ENCODE results near the gene CNR2.
"Not testable (repeated sequence)": the region's sequence is repeated elsewhere in the genome, so short reads cannot be mapped to it uniquely, and the experiment has no call there.

Gene CNR2

DNA sequence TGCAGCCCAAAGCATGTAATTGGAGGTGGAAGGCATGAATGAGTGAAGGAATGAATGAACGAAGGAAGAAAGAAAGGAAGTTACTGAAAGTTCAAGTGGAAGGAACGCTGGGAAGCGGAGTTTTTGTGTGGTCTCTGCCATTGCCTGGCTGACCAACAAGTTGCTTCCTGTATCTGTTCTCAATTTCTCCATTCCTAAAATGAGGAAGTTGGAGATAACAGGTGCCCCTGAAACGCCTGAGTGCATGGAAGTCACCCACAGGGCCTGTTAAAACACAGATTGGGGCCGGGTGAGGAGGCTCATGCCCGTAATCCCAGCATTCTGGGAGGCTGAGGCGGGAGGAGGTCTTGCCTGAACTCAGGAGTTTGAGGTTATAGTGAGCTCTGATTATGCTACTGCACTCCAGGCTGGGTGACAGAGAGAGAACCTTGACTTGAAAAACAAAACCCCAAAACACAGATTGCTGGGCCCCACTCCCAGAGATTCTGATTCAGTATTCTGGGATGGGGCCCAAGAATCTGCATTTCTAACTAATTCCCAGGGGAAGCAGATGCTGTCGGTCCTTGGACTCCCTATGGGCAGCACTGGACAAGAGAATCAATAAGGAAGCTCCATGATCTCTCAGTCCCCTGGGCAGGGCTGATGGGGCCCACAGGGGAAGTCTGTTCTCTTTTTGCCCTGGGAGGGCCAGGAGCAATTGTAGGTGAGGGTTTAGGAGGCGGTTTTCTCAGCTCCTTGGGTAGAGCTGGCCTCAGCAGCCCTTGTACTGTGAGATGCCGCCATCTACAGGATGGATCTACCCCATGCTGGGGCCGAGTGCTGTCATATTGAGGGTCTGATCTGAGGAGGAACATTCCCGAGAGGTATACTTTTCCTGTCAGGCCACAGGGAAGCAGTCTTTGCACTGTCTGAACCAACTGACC lies 3.3 kb upstream of the CNR2 start:
- DNase-seq: peak; percentile 62

GRCh38 chr1:23915466-23915865 lies 2.3 kb upstream of the CNR2 start:
- DNase-seq: no peak

DNA sequence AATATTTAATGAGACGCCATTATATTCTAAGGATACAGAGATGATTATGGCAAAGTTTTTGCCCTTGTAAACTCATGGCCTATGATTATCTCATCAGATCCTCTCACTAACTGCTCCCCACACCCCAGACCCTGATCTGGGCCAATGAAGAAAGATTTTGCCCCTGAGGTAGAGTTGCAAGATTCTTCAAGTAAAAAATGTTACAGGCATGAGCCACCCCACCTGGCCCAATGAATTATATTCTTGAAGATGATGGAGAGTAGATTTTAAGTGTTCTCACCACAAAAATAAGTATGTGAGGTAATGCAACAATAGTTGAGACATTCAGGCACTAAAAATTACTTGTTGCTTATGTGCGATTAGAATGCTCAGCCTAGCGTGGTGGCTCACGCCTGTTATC lies 1.8 kb upstream of the CNR2 start:
- no peak for DNase-seq

GRCh38 chr1:23911921-23912320 lies 1.2 kb downstream of the CNR2 start:
- DNase-seq: no peak

GRCh38 chr1:23910553-23911246 lies 2.5 kb downstream of the CNR2 start:
- no peak for DNase-seq

- DNase-seq: no peak
Measured at GRCh38 chr1:23910144-23910543, 3.0 kb downstream of the CNR2 start.

DNA sequence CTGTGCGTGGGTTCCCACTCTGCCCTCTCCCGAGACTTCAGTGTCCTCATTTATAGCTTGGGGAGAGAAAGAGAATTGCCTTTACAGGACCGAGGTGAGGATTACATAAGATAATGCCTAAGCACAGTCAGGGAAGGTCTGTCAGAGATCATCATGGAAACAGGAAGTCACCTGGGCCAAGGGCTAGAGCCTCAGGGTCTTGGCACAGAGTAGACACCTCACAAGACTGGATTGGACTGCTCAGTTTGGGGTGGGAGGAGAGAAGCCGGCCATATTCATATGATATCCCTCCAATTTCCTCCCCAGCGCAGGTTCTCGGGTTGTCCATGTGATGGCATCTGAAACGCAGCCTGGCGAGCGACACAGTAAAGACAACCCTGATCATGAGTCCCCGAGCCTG lies 3.8 kb downstream of the CNR2 start:
- no peak for DNase-seq

- DNase-seq: no peak
Measured at GRCh38 chr1:23908453-23909341, 4.5 kb downstream of the CNR2 start.

DNA sequence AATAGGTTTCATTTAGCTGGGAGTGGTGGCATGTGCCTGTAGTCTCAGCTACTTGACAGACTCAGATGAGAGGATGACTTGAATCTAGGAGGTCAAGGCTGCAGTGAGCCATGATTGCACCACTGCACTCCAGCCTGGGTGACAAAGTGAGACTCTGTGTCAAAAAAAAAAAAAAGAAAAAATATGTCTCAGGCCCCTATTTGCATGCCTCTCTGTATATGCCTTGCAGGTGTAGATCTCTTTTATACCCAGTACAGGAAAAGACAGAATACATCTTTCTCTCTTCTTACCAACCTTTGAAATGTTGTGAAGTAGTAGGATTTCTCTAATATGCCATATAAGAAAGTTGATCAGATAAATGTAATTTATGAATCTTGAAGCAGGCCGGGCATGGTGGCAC lies 6.4 kb downstream of the CNR2 start:
- DNase-seq: no peak

DNA sequence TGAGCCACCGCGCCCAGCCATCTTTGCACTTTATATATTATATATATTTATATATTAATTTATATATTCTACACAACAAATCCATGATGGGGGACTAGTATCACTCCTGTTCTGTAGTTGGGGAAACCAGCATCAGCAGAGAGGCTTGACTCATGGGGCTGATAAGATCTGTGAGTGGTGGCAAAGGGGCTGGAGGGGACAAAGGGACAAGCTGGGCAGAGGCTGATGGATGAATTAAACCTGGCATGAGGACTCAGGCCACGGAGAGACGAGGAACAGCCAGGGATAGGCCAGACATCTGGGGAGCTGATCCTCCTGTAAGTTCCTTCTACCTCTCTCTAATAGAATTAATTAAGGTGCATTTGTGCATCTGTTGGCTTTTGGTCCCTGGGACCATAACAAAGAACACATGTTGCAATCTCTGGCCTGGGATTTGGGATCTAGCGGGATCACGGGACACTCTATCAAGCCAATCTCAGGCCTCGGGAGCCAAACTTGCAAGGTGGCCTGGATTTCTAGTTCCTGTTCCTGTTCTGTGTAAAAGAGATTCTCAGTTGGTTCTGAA lies 7.6 kb downstream of the CNR2 start:
- DNase-seq: no peak

GRCh38 chr1:23904748-23905357 lies 8.3 kb downstream of the CNR2 start:
- DNase-seq: no peak

- DNase-seq: no peak
Measured at GRCh38 chr1:23903754-23904153, 9.4 kb downstream of the CNR2 start.

DNA sequence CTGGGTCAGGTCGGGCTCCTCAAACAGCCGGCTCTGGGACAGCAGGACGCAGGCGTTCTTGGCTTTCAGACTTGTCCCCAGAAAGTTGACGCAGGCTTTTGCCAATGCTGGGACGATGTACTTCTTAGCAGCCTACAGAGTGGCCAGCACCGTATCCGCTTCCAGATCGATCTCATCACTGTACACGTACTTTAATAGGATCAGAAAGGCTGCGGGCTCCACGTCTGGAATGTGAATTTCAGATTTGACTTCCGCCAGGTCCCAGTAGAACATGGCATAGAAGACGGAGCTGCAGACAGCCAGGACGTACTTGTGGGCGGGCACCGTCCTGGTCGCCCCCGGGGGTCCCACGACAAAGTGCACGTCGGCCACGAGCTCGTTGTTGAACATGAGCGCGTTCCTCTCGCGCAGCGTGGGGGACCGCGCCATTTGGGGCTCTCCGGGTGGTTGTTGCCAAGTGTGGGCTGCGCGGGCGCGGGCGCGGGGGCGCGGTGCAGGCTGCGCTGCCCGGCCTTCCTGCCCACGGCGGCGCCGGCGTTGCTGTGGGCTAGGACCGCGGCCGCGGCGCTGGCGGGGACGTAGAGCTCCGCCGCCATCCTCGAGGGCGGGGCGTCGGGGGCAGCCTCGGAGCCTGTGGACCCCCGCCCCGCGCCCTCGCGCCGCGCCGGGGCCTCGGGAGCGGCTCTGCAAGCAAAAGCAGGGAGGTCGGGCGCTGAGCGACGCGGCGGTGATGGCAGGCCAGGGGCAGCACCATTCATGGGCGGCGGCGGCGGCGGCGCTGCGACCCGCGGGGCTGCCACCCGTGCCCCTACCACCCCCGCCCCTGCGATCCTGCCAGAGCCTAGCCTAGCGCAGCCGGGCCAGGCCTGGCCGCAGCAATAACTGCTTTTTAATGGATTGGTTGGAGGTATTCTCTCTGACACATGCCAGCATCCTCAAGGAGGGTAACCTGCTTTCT lies 10.6 kb downstream of the CNR2 start:
- no peak for DNase-seq

DNA sequence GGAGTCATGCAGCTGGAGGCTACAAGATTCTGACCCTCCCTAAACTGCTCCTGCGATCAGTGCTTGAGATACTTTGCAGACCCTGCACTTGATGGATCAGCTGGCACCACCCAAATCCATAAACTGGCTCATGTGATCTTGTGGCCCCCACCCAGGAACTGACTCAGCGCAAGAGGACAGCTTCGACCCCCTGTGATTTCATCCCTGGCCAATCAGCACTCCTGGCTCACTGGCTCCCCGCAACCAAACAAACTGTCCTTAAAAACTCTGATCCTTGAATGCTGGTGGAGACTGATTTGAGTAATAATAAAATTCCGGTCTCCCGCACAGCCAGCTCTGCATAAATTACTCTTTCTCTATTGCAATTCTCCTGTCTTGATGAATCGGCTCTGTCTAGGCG lies 13.1 kb downstream of the CNR2 start:
- not testable (repeated sequence) for DNase-seq

GRCh38 chr1:23899070-23899469 lies 14.1 kb downstream of the CNR2 start:
- no peak for DNase-seq

DNA sequence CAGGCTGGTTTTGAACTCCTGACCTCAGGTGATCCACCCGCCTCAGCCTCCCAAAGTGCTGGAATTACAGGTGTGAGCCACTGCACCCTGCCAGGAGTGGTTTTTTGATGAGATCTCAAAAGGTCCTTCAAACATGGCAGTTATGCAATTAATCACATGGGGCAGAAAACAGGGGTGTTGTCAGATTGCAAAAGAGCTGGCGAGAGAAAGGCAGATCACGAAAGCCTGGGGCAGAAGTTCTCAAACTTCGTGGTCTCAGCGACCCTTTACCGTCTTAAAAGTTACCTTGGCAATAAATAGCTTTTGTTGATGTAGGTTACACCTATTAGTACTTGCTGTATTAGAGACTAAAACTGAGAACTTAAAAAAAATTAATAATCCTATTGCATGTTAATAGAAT lies 16.1 kb downstream of the CNR2 start:
- no peak for DNase-seq

DNA sequence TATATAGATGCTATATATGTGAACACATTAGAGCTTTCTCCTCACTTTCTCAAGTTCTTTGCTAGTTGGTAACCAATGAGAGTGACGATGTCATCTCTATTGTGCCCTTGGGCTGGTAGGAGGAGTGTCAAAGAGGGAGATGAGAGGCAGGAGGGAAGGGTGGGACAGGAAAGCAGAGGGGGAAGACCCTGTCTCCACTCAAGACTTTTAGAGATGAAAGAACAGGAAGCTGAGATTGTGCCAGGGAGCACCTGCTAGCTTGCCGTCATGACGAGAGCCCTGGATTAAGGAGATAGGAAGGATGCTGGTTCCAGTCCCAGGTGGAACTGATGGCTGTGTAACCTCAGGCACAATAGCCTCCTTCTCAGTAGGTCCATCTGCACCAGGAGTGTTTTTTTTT lies 16.7 kb downstream of the CNR2 start:
- DNase-seq: no peak

DNA sequence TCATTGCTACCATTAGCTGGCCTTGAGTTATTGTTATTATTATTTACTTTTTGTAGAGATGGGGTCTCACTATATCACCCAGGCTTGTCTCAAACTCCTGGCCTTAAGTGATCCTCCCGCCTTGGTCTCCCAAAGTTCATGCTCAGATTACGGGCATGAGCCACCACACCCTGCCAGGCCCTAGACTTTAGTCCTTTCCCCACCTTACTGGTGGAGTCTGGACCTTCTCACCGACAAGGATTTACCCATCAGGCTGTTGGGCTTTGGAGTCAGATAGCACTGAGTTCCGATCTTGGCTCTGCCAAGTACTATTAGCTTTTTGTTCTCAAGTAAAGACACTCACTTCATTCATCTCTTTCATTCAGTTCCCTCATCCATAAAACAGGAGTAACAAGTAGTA lies 17.2 kb downstream of the CNR2 start:
- no peak for DNase-seq

DNA sequence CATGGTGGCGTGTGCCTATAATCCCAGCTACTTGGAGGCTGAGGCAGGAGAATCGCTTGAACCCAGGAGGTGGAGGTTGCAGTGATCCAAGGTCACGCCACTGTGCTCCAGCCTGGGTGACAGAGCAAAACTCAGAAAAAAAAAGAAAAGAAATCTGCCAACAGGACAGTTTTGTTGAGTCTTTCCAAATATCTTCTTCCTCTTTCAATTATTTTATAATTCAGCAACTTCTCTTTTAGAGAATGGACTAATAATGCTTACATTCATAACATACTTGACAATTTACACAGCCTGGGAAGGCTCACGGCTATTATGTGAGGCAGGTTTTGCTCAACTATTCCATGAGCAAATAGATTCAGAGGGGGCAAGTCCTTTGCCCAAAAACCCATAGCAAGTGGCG lies 18.1 kb downstream of the CNR2 start:
- DNase-seq: no peak

DNA sequence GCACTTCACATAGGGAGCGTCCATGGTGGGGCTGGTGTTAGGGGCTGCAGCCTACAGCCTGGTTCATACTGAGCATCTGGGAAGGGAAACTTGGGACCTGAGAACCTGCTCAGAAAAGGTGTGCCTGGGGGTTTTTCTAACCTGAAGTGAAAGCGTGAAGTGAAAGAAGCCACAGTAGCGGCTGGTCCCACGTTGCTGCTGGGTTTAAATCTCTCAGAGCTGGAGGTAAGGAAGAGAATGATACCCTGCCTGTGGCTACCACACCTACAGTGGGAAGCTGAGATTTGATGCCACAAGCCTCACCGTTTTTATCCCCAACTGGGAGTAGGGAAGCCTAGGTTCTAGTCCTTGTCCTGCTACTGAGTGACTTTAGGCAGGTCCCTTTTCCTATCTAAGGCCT lies 24.1 kb downstream of the CNR2 start:
- no peak for DNase-seq

GRCh38 chr1:23885222-23885621 lies 27.9 kb downstream of the CNR2 start:
- no peak for DNase-seq
